GM10847 (cell line): ENCODE data around the gene AP1M1.

ENCODE experiments used
- POLR2A ChIP-seq: IDR thresholded peaks from 2 replicates; pipeline ENCODE4 v1.6.1; 2011; ENCODE audit not compliant: insufficient read length; ENCODE audit errors: extremely low read depth

AP1M1 gene

DNA sequence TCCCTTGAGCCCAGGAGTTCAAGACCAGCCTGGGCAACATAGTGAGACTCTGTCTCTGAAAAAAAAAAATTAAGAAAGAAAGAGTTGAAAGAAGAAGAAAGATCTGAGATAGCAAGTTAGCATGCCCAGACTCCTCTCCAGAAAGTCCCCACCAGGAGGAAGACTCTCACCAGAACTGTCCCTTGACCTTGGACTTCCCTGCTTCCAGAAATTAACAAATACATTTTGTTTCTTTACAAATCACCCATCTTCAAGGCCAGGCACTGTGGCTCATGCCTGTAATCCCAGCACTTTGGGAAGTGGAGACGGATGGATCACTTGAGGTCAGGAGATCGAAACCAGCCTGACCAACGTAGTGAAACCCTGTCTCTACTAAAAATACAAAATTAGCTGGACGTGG, 82.6 kb downstream of the AP1M1 start:
- TF ChIP-seq POLR2A, result no peak

DNA sequence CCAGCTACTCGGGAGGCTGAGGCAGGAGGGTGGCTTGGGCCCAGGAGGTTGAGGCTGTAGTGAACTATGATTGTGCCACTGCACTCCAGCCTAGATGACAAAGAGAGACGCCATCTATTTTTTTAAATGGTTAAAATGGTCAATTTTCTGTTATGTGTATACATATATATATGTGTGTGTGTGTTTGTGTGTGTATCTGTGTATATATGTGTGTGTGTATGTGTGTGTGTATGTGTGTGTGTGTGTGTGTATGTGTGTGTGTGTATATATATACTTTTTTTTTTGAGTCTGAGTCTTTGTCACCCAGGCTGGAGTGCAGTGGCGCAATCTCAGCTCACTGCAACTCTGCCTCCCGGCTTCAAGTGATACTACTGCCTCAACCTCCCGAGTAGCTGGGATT, 84.0 kb downstream of the AP1M1 start:
- no peak for TF ChIP-seq POLR2A

DNA sequence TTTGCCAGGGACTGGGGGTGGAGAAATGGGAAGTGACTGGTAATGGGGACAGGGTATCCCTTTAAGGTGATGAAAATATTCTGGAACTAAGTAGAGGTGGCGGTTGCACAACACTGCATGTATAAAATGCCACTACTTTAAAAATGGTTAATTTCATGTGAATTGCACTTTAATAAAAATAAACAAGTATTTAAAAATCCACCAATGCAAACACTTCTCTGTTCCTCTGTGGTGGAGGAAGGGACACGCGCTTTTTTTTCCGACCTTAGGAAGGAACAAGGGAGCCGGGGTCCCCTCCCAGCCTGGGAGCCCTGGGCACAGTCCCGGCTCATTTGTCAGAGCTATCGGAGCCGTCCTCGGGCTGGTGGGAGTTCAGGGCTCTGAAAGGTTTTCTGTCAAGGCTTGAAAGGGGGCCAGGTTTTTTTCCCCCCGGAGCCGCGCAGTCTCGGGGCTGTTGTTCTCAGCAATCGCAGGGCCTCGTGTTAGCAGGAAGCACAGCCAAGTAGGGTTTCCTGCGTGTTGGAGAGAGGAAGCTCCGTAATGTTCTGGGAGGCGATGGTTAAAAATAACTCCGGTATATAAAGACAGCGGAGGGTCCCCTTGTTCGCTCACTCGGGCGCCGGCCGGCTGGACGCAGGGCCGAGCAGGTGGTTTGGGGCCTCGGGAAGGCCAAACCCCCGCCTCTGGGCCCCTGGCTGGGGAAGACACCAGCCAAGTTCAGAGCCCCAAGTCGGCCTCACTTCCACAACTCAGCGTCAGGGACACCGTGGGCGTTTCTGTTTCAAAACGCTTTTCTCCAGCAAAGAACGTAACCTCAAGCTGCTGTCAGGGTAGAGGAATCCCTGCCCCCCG, 85.7 kb downstream of the AP1M1 start:
- no peak for TF ChIP-seq POLR2A

DNA sequence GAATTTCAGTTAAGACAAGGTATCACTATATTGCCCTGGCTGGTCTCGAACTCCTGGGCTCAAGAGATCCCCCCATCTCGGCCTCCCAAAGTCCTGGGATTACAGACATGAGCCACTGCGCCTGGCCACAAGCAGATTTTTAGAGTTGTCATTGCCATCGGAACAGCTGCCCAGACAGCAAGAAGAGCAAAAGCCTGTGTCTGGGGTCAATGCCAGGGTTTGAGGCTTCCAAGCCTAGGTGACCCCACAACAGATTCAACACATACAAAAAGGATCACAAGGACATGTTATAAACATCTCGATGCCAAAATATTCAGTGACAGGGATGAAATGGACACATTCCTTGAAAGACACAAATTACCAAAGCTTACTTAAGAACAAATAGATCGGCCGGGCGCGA, 86.8 kb downstream of the AP1M1 start:
- TF ChIP-seq POLR2A, result no peak

DNA sequence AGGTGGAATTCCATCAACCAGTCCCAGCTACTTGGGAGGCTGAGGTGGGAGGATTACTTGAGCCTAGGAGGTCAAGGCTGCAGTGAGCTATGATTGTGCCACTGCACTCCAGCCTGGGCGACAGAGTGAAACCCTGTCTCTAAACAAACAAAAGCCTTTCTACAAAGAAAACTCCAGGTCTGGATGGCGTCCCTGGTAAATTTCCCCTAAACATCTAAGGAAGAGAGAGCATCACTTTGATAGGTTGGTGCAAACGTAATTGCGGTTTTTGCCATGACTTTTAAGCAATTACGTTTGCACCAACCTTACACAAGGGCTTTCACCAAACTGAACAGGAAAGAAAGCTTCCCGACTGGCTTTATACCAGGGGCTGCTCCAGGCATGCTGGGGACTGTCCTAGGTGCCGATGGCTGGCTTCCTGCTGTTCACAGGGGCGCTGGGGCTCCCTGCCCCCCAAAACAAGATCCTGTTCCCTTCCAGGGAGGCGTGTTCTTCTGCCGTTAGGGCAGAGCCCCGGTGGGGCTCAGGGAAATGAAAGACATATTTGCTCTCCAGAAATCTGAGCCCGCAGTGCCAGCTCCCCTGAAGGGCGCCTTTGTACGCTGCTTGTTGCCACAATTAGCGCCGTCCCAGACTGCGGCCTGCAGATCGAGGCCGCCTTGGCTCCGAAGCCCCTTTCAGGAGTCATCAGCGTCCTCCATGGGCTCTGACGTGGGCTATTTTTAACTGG, 88.2 kb downstream of the AP1M1 start:
- TF ChIP-seq POLR2A, result no peak

DNA sequence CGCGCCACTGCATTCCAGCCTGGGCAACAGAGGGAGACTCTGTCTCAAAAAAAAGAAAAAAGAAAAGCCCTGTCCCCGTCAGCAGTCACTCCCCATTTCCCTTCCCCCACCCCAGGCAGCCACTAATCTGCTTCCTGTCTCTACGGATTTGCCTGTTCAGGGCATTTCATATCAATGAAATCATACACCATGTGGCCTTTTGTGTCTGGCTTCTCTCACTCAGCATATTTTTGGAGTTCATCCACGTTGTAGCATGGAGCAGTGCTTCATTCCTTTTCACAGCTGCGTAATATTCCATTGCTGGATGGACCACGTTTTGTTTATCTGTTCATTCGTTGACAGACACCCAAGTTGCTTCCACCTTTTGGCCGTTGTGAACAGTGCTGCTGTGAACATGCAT, 90.8 kb downstream of the AP1M1 start:
- TF ChIP-seq POLR2A, result no peak

DNA sequence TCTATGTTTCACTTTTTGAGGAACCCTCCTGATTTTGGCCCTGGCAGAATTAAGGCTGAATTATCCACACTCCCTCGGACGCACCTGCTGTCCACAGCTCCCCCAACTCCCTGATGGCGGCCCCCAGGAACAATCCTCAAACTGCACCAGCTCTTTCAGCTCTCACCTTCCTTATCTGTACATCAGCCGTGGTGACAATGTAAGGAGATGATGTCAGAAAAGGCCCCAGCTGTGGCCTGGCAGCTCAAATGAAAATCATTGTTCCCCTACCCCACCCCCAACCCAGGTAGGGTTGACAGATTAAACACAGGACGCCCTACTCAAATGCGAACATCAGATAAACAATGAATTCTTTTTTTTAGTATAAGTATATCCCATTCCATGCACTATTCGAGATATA, 91.9 kb downstream of the AP1M1 start:
- TF ChIP-seq POLR2A, result no peak

DNA sequence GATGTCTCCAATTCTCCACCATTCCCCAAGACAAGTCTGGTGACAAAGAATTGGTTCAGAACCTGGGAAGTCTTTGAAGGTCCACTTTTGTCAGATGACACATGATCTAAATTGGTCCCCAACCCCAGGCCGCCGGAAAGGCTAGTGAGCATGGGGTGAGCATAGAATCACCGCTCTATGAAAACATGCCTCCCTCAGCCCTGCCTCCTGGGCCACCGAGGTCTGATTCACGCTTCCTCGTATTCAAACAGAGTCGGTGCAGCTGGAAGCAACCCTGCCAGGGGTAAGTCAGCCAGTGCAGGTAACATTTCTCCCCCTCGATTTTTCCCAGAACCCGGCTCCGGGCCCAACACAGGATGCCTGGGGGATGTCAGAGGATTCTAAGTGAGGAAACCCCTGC, 93.0 kb downstream of the AP1M1 start:
- TF ChIP-seq POLR2A, result no peak

DNA sequence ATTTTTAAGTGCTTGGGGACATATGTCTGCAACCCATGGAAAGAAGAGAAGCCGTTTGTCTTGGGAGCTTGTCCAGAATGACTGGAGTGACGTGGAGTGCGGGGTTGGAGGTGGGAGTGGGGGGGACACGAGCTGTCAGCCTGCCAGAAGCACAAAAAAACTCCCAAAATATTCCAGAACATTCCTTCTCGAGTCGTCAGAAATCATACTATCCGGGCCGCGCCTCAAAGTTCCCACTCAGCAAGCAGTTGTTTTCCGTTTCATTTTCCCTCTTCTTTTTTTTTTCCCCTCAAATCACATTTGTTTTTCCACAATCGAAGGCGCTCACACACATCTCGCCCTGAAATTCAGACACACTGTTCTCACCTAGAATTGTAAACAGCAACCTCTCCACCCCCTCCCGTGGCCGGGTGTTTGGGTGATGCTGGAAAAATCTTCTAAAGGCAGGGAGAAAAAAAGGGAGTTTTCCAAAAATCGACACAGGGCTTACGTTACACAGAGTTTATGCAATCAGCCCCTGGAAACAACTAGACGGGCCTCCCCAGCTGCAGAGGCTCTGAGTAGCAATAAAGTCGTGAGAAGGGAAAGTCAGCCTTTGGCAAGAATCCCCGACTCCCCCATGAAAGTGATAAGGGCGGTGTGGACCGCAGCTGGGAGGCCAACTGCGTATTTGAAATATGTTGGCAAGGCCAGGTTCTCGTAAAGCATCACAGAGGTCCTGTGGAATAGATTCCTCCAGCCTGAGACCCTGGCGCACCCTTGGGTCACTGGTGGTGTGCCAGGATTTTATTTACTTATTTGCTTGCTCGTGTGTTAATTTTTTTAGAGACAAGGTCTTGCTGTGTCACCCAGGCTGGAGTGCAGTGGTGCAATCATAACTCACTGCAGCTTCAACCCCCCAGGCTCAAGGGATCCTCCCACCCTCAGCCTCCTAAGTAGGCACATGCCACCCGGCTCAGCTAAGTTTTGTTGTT, 95.7 kb downstream of the AP1M1 start:
- TF ChIP-seq POLR2A, result no peak

DNA sequence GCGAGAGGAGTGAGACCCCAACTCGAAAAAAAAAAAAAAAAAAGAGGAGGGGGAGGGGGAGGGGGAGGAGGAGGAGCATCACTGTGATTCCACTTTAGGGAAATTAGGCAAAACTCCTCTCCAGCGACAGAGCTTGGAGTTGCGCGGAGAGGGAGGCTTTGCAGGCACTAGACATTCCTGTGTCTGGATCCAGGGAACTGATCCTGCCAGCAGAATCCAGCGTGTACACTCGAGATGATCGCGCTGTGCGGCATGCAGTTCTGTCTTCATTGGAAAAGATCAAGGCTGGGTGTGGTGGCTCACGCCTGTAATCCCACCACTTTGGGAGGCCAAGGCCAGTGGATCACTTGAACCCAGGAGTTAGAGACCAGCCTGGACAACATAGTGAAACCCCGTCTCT, 97.3 kb downstream of the AP1M1 start:
- no peak for TF ChIP-seq POLR2A
